Measurements from ENCODE around the gene TRMT44. TPM values are rescaled to one million over a fixed set of nuclear protein-coding genes. Genes with fewer than 3 reads are reported as not detected.

Gene TRMT44
- total RNA-seq, 1 donor from 2014 or later: 39.2 TPM

DNA sequence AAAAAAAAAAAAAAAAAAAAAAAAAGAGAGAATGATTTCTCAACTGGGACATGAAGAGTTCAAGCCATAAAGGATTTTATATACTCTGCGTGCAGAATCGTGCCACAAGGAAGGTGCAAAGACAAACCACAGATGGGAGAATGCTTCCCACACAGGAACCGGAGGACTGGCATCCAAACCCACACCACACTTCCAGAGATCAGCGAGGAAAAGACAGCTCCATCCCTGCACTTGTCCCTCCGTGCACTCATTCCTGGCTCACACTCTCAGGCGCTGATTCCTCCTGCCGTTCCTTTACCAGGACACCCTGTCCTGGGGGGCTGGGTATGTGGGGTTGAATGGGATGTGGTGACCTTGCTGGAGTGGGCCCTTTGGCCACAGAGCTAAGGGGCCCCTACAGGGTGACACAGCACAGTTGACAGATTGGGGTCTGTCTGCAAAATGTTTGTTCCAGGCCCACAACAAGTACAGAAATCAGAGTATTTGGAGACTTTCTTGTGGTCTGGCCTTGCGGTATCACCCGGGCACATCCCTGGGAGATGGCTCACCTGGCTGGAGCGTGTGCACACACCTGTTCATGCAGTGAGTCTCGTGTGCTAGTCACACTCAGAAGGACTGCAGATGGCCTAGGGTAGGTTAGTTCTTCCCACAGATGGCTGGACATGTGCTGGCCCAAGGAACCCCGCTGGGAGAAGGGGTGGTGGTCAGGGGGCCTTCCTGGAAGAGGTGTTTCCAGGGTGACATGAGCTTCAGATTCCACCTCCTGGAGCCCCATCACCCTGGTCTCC is 84.2 kb downstream of the TRMT44 start:
- H3K36me3 Mint-ChIP-seq (ENCODE audit: low read depth): no peaks in the 10 kb centered on the region
- no peaks in the 10 kb centered on the region for H3K4me1 Mint-ChIP-seq (ENCODE audit: low read depth)
- H3K9me3 Mint-ChIP-seq: no peaks in the 10 kb centered on the region
- intact Hi-C loops (cut with micrococcal nuclease): no loop called here
- H3K27me3 Mint-ChIP-seq (ENCODE audit: insufficient read depth): peaks cover 2% of the 10 kb centered on the region
- no peak for DNase-seq (ENCODE audit: low spot score)
- H3K27ac Mint-ChIP-seq: no peak overlapping the region
- H3K4me3 Mint-ChIP-seq: no peak overlapping the region

DNA sequence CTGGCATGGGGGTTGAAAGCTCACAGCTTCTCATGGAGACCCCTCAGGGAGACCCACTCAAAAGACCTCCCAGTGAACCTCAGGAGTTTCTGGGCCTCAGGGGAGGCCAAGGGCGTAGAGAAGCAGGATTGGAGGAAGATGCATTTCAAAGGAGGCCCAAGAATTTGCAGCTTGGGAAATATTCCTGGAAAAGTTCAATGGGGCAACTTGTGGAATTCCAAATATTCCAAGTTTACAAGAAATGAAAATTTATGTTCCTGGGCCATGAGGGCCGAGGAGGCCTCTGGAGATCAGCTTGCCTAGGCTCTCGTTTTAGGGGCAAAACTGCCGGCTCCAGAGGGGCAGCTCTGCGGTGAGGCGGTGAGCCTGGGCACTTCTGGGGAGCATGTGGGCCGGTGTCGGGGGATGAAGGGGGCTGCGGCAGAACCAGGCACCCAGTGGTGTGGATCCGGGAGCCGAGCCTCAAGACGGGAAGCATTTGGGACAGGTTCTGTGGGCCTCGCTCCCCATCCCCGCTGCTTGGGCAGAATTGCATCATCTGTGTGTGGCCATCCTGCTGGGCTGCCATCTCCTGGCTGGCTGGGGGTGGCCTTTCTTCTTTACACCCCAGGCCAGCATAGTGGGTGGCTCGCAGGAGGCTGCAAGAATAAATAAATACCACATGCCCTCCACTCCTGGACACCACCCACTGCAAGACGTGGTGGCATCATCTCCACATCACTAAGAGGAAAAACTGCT is 85.0 kb downstream of the TRMT44 start:
- no peaks in the 10 kb centered on the region for H3K9me3 Mint-ChIP-seq
- H3K27ac Mint-ChIP-seq: no peak overlapping the region
- intact Hi-C loops (cut with micrococcal nuclease): no loop called here
- H3K27me3 Mint-ChIP-seq (ENCODE audit: insufficient read depth): no peaks in the 10 kb centered on the region
- H3K4me1 Mint-ChIP-seq (ENCODE audit: low read depth): no peaks in the 10 kb centered on the region
- no peak for DNase-seq (ENCODE audit: low spot score)
- no peak overlapping the region for H3K4me3 Mint-ChIP-seq
- H3K36me3 Mint-ChIP-seq (ENCODE audit: low read depth): no peaks in the 10 kb centered on the region

Other genes starting within 250 kb of the TRMT44 start
- gene SH3TC1, start 241.5 kb upstream of the TRMT44 start, total RNA-seq: 25.4 and 33.6 TPM in 2 replicates
- gene HTRA3, start 171.0 kb upstream of the TRMT44 start, total RNA-seq: not detected in 2 replicates
- 18.4 and 20.7 TPM in 2 replicates for gene ACOX3, start 54 bp upstream of the TRMT44 start, total RNA-seq
- not detected in 2 replicates for gene GPR78, start 139.6 kb downstream of the TRMT44 start, total RNA-seq
- not detected in 2 replicates for gene CPZ, start 152.0 kb downstream of the TRMT44 start, total RNA-seq